ENCODE measurements around the gene CNTN1. TPM values are rescaled to one million over a fixed set of nuclear protein-coding genes. Genes with fewer than 3 reads are reported as not detected.

Gene CNTN1
- total and polyA plus RNA-seq, 2 of the 4 experiments (the other 2 are of a cell fraction): 0.10 to 0.18 TPM

GRCh38 chr12:40970320-40970907 is 278.2 kb downstream of the CNTN1 start:
- Histone ChIP-seq H3K18ac (ENCODE audit: low read depth, low read length) (no peak overlapping the region), H4K91ac (ENCODE audit: insufficient read depth, low read depth, low read length) (no peak overlapping the region), H3K27me3 (ENCODE audit: control insufficient read depth, insufficient read depth, low read length) (no peaks in the 10 kb centered on the region), H2BK20ac (ENCODE audit: low read depth, low read length) (no peak overlapping the region), H4K20me1 (ENCODE audit: insufficient read depth, low read length) (no peaks in the 10 kb centered on the region), H2BK15ac (ENCODE audit: low read depth, low read length) (no peak overlapping the region), H2BK120ac (ENCODE audit: low read depth, low read length) (no peak overlapping the region), H3K9me3 (ENCODE audit: control insufficient read depth, insufficient read depth, low read length) (no peaks in the 10 kb centered on the region), H3K4me1 (ENCODE audit: control insufficient read depth, insufficient read depth, low read length) (no peaks in the 10 kb centered on the region), H2AK5ac (ENCODE audit: low read depth, low read length) (no peak overlapping the region), H3K4ac (ENCODE audit: low read depth, low read length) (no peak overlapping the region), H2AFZ (replicated peaks; ENCODE audit: low read length, poor library complexity) (no peak overlapping the region), H3K23ac (ENCODE audit: low read depth, low read length) (no peak overlapping the region), H3K27ac (ENCODE audit: insufficient read depth, low read length) (no peak overlapping the region), H3K79me1 (ENCODE audit: low read depth in 1 of 2, low read length in 2 of 2) (no peaks in the 10 kb centered on the region), H3K56ac (ENCODE audit: extremely low read depth, insufficient read depth, low read length) (no peak overlapping the region), H3K9ac (ENCODE audit: low read depth, low read length) (no peak overlapping the region), H2AK9ac (replicated peaks; ENCODE audit: low read depth, low read length, poor library complexity) (no peak overlapping the region), H3K9me1 (ENCODE audit: insufficient read depth, low read length) (no peaks in the 10 kb centered on the region; the same call in 1 of the 2 replicates), H3K4me2 (ENCODE audit: low read depth, low read length) (no peak overlapping the region), H3K36me3 (ENCODE audit: control insufficient read depth, insufficient read depth, low read length) (no peaks in the 10 kb centered on the region), H3K14ac (replicated peaks; ENCODE audit: low read depth, low read length) (no peak overlapping the region), H2BK5ac (ENCODE audit: low read depth, low read length, poor library complexity, severe bottlenecking) (no peak overlapping the region), H4K8ac (ENCODE audit: low read depth in 2 of 2, low read length in 2 of 2) (no peak overlapping the region), H3K4me3 (ENCODE audit: insufficient read depth, low read depth, low read length) (no peak overlapping the region), H4K5ac (ENCODE audit: low read depth, low read length) (no peak overlapping the region)
- ATAC-seq (ENCODE audit: low read depth) (no peak), DNase-seq (no peak)
- dilution Hi-C loops (cut with HindIII; ENCODE audit: low sequenced_read_pairs, unreplicated experiment) (no loop called here), in situ Hi-C loops (cut with MboI; ENCODE audit: low sequenced_read_pairs) (no loop called here), intact Hi-C loops (cut with micrococcal nuclease) (no loop called here)
- BruUV-seq (replicated peaks): no TSS peak
- WGBS, 2 experiments (ENCODE audit: extremely low coverage in 2 of 2, insufficient read length in 1 of 2): no CpG with 5 or more reads among the region's 5 CpGs
- ChIA-PET CTCF (interaction anchor here (0.7 kb wide), 1 partner anchor 49 kb away, joined by 5 read pairs; no protein-coding TSS in a partner anchor), POLR2A (ENCODE audit: unreplicated experiment) (no interaction called here)
- TF ChIP-seq CTCF (conservative IDR thresholded peaks at IDR 0.05; ENCODE audit: low read depth, low read length) (0 out of 2 replicates have a peak, but pooled peaks have one; percentile 7), RAD21 (IDR thresholded peaks at IDR 0.05; ENCODE audit: low read length) (no peak)

Measured in IMR-90 (cell line).